OCI-LY7 (cell line): Measurements from ENCODE around the gene ING4. TPM values are rescaled to one million over a fixed set of nuclear protein-coding genes. Genes with fewer than 3 reads are reported as not detected.

Source experiments
- BruUV-seq: library from RNA; stranded (reverse); fragments of 400-500 nt; replicated peaks from 2 replicates; lab custom pipeline; 2021; lab: Mats Ljungman, UMichigan
- CTCF ChIA-PET: fragments of 300-600 bp; sonication (Branson Sonifier 250); formaldehyde crosslinking; loops from one replicate; lab custom pipeline; 2022; ENCODE audit warnings: antibody characterized with exemption; ENCODE audit not compliant: unreplicated experiment; lab: Charles Lee
- POLR2A ChIA-PET: fragments of 300-600 bp; sonication (Branson Sonifier 250); formaldehyde crosslinking; loops from one replicate; lab custom pipeline; 2022; ENCODE audit warnings: antibody characterized with exemption; lab: Charles Lee
- DNase-seq: peaks from one replicate; pipeline ENCODE4 v3.0.0-alpha.2; 2015; ENCODE audit warnings: low spot score
- H2AFZ ChIP-seq: fragments of 200-600 bp; sonication (generic), shearing (Covaris generic); 2 replicates; pipeline ENCODE4 v1.6.1; 2014; ENCODE audit warnings: mild to moderate bottlenecking, antibody characterized with exemption, low read length, moderate library complexity
- H3K27ac ChIP-seq: fragments of 200-600 bp; sonication (generic); 2 replicates; pipeline ENCODE4 v1.5.1; 2014; ENCODE audit warnings: mixed run types, low read depth, mild to moderate bottlenecking, moderate library complexity, low read length, inconsistent platforms; ENCODE audit not compliant: poor library complexity, severe bottlenecking
- H3K36me3 ChIP-seq: fragments of 200-600 bp; sonication (generic); 2 replicates; pipeline ENCODE4 v1.6.1; 2014; ENCODE audit warnings: mild to moderate bottlenecking, antibody characterized with exemption, low read length, moderate library complexity, mixed read lengths; ENCODE audit not compliant: insufficient read depth
- H3K4me1 ChIP-seq: fragments of 200-600 bp; sonication (generic); 2 replicates; pipeline ENCODE4 v1.5.1; 2014; ENCODE audit warnings: mild to moderate bottlenecking, low read length; ENCODE audit not compliant: insufficient read depth, poor library complexity, severe bottlenecking
- H3K4me2 ChIP-seq: fragments of 200-600 bp; sonication (generic); 2 replicates; pipeline ENCODE4 v1.6.1; 2014; ENCODE audit warnings: mild to moderate bottlenecking, low read length
- H3K4me3 ChIP-seq: fragments of 200-600 bp; sonication (generic); 2 replicates; pipeline ENCODE4 v1.5.1; 2014; ENCODE audit warnings: mild to moderate bottlenecking, low read depth, low read length; ENCODE audit not compliant: poor library complexity, severe bottlenecking
- H3K79me2 ChIP-seq: fragments of 200-600 bp; sonication (generic); 2 replicates; pipeline ENCODE4 v1.6.1; 2016; ENCODE audit warnings: low read depth, mild to moderate bottlenecking, low read length, moderate library complexity, mixed read lengths; ENCODE audit not compliant: insufficient read depth
- H3K9me2 ChIP-seq: fragments of 200-600 bp; sonication (generic); 2 replicates; pipeline ENCODE4 v1.6.1; 2016; ENCODE audit warnings: mild to moderate bottlenecking, low read length, mixed read lengths; ENCODE audit not compliant: insufficient read depth
- H3K9me3 ChIP-seq: fragments of 200-600 bp; sonication (generic); 2 replicates; pipeline ENCODE4 v1.6.1; 2014; ENCODE audit warnings: mild to moderate bottlenecking, mixed run types, low read length, mixed read lengths
- H4K20me1 ChIP-seq: fragments of 200-600 bp; sonication (generic); 2 replicates; pipeline ENCODE4 v1.6.1; 2014; ENCODE audit warnings: mild to moderate bottlenecking, antibody characterized with exemption, low read length, moderate library complexity, mixed read lengths; ENCODE audit not compliant: insufficient read depth
- CTCF ChIP-seq: fragments of 200-600 bp; sonication (generic); conservative IDR thresholded peaks from 2 replicates; pipeline ENCODE4 v1.5.1; 2014; ENCODE audit warnings: mild to moderate bottlenecking, antibody characterized with exemption, low read length, moderate library complexity, mixed read lengths
- EZH2phosphoT487 ChIP-seq: fragments of 200-600 bp; sonication (generic); IDR thresholded peaks from 2 replicates; pipeline ENCODE4 v1.6.1; 2018; ENCODE audit warnings: low read depth, borderline replicate concordance, mild to moderate bottlenecking, mixed run types, antibody characterized with exemption, low read length, moderate library complexity, mixed read lengths
- intact Hi-C: fragments of 100-400 bp; cut with micrococcal nuclease; formaldehyde crosslinking; loops from one replicate; pipeline ENCODE4 v1.10.0; 2022; ENCODE audit not compliant: unreplicated experiment
- total RNA-seq, 2 experiments: library from RNA; depleted of rRNA in 1 of 2; stranded (reverse); fragments of >200 nt in 1 of 2; shearing (Covaris generic) in 1 of 2; gene quantifications; 2 replicates each; pipeline ENCODE4 v1.2.3, GENCODE V29; 2014 to 2022

The ING4 gene
- total RNA-seq, 2 experiments from 2014 or later, result 27.1 to 30.8 TPM

GRCh38 chr12:6695313-6696045, 32.6 kb upstream of the ING4 start:
- no peak overlapping the region for H2AFZ ChIP-seq
- intact Hi-C loops, result loop anchor here (2.0 to 10.0 kb wide), 3 partner anchors 57 to 271 kb away; partner anchors contain the start of genes MLF2, MRPL51 and NCAPD2
- BruUV-seq, result no TSS peak
- H3K27ac ChIP-seq, result peak overlapping the region; percentile 96
- peak; percentile 72 for DNase-seq
- no peaks in the 10 kb centered on the region for H4K20me1 ChIP-seq
- TF ChIP-seq CTCF (0 out of 2 replicates have a peak, but pooled peaks have one; percentile 17), EZH2phosphoT487 (no peak)
- no peaks in the 10 kb centered on the region for H3K9me2 ChIP-seq
- H3K36me3 ChIP-seq, result peaks cover 13% of the 10 kb centered on the region; the same call in 1 of the 2 replicates
- peaks cover 92% of the 10 kb centered on the region for H3K4me1 ChIP-seq
- POLR2A ChIA-PET, result interaction anchor here (0.6 to 1.9 kb wide), 6 partner anchors 20 to 157 kb away, joined by 3 to 16 read pairs (median 6); partner anchors contain the start of genes COPS7A, MLF2 and USP5
- no peaks in the 10 kb centered on the region for H3K9me3 ChIP-seq
- H3K79me2 ChIP-seq, result peaks cover 13% of the 10 kb centered on the region; the same call in 1 of the 2 replicates
- peak overlapping the region; percentile 93 for H3K4me2 ChIP-seq
- CTCF ChIA-PET, result interaction anchor here (1.5 kb wide), 1 partner anchor 28 kb away, joined by 3 read pairs; the partner anchor contains the start of gene COPS7A
- H3K4me3 ChIP-seq, result peak overlapping the region; percentile 54

- no peak overlapping the region for H3K4me3 ChIP-seq
- H3K4me2 ChIP-seq, result peak overlapping the region; percentile 93
- H3K4me1 ChIP-seq, result peaks cover 92% of the 10 kb centered on the region
- no peak for DNase-seq
- H3K9me2 ChIP-seq, result no peaks in the 10 kb centered on the region
- H3K9me3 ChIP-seq, result no peaks in the 10 kb centered on the region
- peaks cover 13% of the 10 kb centered on the region; the same call in 1 of the 2 replicates for H3K36me3 ChIP-seq
- H2AFZ ChIP-seq, result no peak overlapping the region
- CTCF ChIA-PET, result no interaction called here
- no peaks in the 10 kb centered on the region for H4K20me1 ChIP-seq
- peak overlapping the region; percentile 96 for H3K27ac ChIP-seq
- BruUV-seq, result no TSS peak
- TF ChIP-seq CTCF (no peak), EZH2phosphoT487 (no peak)
- H3K79me2 ChIP-seq, result peaks cover 21% of the 10 kb centered on the region; the same call in 1 of the 2 replicates
- intact Hi-C loops, result loop anchor here (5.0 to 10.0 kb wide), 2 partner anchors 202 to 270 kb away; partner anchors contain the start of genes MRPL51 and NCAPD2
- POLR2A ChIA-PET, result no interaction called here
These were observed 31.8 kb upstream of the ING4 start for GRCh38 chr12:6694701-6695100.
